K562 (cell line): ENCODE data around the gene IGF2R. TPM values are rescaled to one million over a fixed set of nuclear protein-coding genes. Genes with fewer than 3 reads are reported as not detected.

Source experiments
- BDP1 ChIP-seq: IDR thresholded peaks from 3 replicates; pipeline ENCODE4 v1.6.1; 2011; ENCODE audit not compliant: insufficient read length, insufficient read depth
- CBFA2T2 ChIP-seq: fragments of 450-650 bp; conservative IDR thresholded peaks from 2 replicates; pipeline ENCODE4 v1.6.1; 2017; ENCODE audit warnings: mild to moderate bottlenecking
- CREM ChIP-seq: IDR thresholded peaks from 2 replicates; pipeline ENCODE4 v1.6.1; 2014; ENCODE audit warnings: antibody characterized with exemption, low read depth
- DIDO1 ChIP-seq: fragments of 450-650 bp; IDR thresholded peaks from 2 replicates; pipeline ENCODE4 v1.6.1; 2016; ENCODE audit warnings: low read depth, missing biosample characterization, missing genetic modification characterization
- DNMT1 ChIP-seq: fragments of 450-650 bp; IDR thresholded peaks from 2 replicates; pipeline ENCODE4 v1.6.1; 2016; ENCODE audit warnings: antibody characterized with exemption, mild to moderate bottlenecking
- KLF6 ChIP-seq: fragments of 250-450 bp; sonication (Bioruptor Pico); IDR thresholded peaks from 2 replicates; pipeline ENCODE4 v1.4.0; 2020; ENCODE audit warnings: mild to moderate bottlenecking, moderate library complexity, borderline replicate concordance
- MAFG ChIP-seq: fragments of 450-650 bp; conservative IDR thresholded peaks from 2 replicates; pipeline ENCODE4 v1.6.1; 2016; ENCODE audit warnings: missing genetic modification characterization, missing compliant biosample characterization
- MIER1 ChIP-seq: fragments of 450-650 bp; IDR thresholded peaks from 2 replicates; pipeline ENCODE4 v1.6.1; 2016; ENCODE audit warnings: antibody characterized with exemption, mild to moderate bottlenecking, low read depth
- SMAD2 ChIP-seq: fragments of 150-350 bp; IDR thresholded peaks from 2 replicates; pipeline ENCODE4 v1.6.1; 2014; ENCODE audit warnings: low read depth, mild to moderate bottlenecking, low read length
- STAT5A ChIP-seq: IDR thresholded peaks from 2 replicates; pipeline ENCODE4 v1.6.1; 2012; ENCODE audit warnings: low read length, inconsistent platforms, borderline replicate concordance
- ZBTB1 ChIP-seq: sonication (generic); formaldehyde crosslinking; IDR thresholded peaks from 2 replicates; pipeline ENCODE4 v1.8.1; 2023; ENCODE audit warnings: missing genetic modification reagents, low read depth, mild to moderate bottlenecking, borderline replicate concordance
- ZNF316 ChIP-seq: fragments of 450-650 bp; IDR thresholded peaks from 2 replicates; pipeline ENCODE4 v1.6.1; 2016
- polyA plus RNA-seq, 8 experiments: library from polyadenylated mRNA; depleted of rRNA in 4 of 8; stranded (reverse) in 5 of 8; unstranded in 3 of 8; fragments of >200 nt; fragmentation: Nextera tagmentation in 2 of 8; fragmentation: Illumina TruSeq in 1 of 8; extraction: Ambion mirVana in 2 of 8; extraction: Trizol in 1 of 8; gene quantifications; 2 replicates each; pipeline versions ENCODE4 v1.2.1 to v1.2.3, GENCODE V29; 2011 to 2014; ENCODE audit warnings: inconsistent platforms in 1 of 8, missing spikeins in 1 of 8
- total RNA-seq, 7 experiments: library from RNA; depleted of rRNA in 6 of 7; stranded (reverse); fragments of >200 nt in 6 of 7; fragmentation: Illumina TruSeq in 2 of 7; extraction: Trizol in 2 of 7; gene quantifications; 2 replicates each; pipeline versions ENCODE4 v1.2.1 to v1.2.3, GENCODE V29; 2011 to 2021; ENCODE audit warnings: low replicate concordance in 1 of 7
- TF ChIP-seq, protein P1 (sequence below): fragments of 250-450 bp; sonication (Bioruptor Pico); IDR thresholded peaks from 2 replicates; pipeline ENCODE4 v1.4.0; 2020
- TF ChIP-seq, protein P2 (sequence below), 2 experiments: IDR thresholded peaks; 2 replicates each; pipeline ENCODE4 v1.6.1; 2011; ENCODE audit warnings: borderline replicate concordance in 1 of 2, control low read depth in 1 of 2, low read depth in 1 of 2, low read length in 1 of 2, mild to moderate bottlenecking in 1 of 2, mixed read lengths in 1 of 2, moderate library complexity in 1 of 2; ENCODE audit not compliant: insufficient read depth in 1 of 2, insufficient read length in 1 of 2, poor library complexity in 1 of 2, severe bottlenecking in 1 of 2; ENCODE audit errors: extremely low read depth in 1 of 2
- TF ChIP-seq, protein P3 (sequence below): IDR thresholded peaks from 2 replicates; pipeline ENCODE4 v1.6.1; 2011; ENCODE audit warnings: borderline replicate concordance, low read depth, mild to moderate bottlenecking, moderate library complexity, low read length; ENCODE audit not compliant: insufficient read depth, poor library complexity, severe bottlenecking
- TF ChIP-seq, protein P4 (sequence below): fragments of 200-400 bp; formaldehyde crosslinking; IDR thresholded peaks from 2 replicates; pipeline ENCODE4 v1.6.1; 2017; ENCODE audit warnings: mild to moderate bottlenecking, low read depth, low read length, moderate library complexity
- TF ChIP-seq, protein P5 (sequence below): fragments of 250-450 bp; sonication (Bioruptor Pico); IDR thresholded peaks from 2 replicates; pipeline ENCODE4 v1.4.0; 2020; ENCODE audit warnings: mild to moderate bottlenecking, moderate library complexity
- TF ChIP-seq, protein P6 (sequence below): fragments of 250-450 bp; sonication (Bioruptor Pico); IDR thresholded peaks from 2 replicates; pipeline ENCODE4 v1.8.0; 2021; ENCODE audit warnings: mild to moderate bottlenecking, moderate library complexity

Gene IGF2R
- total and polyA plus RNA-seq, 9 of the 15 experiments (the other 6 are each of a cell fraction or from before 2014, with no cell fraction given) = 3.5 to 92.3 (median 34.5) TPM

DNA sequence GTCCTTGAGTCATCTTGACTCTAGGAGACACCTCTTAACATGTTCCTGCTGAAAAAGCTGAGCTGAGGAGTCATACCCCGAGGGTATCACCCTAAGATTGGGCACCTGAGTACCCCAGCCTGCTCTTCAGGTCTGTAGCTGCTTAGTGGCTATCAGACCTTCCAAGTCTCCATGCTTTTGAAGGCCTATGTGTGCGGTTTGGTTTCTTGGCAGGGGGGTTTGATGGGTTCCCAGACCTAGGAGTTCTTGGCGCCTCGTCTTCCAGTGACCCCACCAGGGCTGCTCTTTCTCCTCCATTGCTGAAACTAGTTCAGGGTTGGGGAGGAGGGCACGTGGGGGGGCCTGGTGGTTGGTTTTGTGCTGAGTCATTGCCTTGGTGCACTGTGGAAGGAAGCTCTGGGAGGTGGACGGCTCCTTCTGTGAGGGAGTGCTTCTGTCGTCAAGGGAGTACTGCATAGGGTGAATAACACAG lies 20.1 kb downstream of the IGF2R start (continued):
- TF ChIP-seq, protein P1, sequence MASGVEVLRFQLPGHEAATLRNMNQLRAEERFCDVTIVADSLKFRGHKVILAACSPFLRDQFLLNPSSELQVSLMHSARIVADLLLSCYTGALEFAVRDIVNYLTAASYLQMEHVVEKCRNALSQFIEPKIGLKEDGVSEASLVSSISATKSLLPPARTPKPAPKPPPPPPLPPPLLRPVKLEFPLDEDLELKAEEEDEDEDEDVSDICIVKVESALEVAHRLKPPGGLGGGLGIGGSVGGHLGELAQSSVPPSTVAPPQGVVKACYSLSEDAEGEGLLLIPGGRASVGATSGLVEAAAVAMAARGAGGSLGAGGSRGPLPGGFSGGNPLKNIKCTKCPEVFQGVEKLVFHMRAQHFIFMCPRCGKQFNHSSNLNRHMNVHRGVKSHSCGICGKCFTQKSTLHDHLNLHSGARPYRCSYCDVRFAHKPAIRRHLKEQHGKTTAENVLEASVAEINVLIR = no peak
- TF ChIP-seq KLF6 (CRISPR knock-in tag) (no peak), BDP1 (no peak), CBFA2T2 (peak; percentile 27; the same call in 1 of the 2 replicates), MAFG (tag) (peak; percentile 100), MIER1 (no peak), ZBTB1 (CRISPR knock-in tag) (no peak), ZNF316 (peak; percentile 99), DIDO1 (tag) (no peak), DNMT1 (no peak), CREM (peak; percentile 46), SMAD2 (no peak), STAT5A (no peak)
- TF ChIP-seq, protein P2, sequence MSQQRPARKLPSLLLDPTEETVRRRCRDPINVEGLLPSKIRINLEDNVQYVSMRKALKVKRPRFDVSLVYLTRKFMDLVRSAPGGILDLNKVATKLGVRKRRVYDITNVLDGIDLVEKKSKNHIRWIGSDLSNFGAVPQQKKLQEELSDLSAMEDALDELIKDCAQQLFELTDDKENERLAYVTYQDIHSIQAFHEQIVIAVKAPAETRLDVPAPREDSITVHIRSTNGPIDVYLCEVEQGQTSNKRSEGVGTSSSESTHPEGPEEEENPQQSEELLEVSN (IDR thresholded peaks at IDR 0.05; ENCODE audit: borderline replicate concordance in 1 of 2, extremely low read depth in 1 of 2, insufficient read depth in 1 of 2, insufficient read length in 1 of 2, low read depth in 1 of 2, low read length in 1 of 2, poor library complexity in 1 of 2, severe bottlenecking in 1 of 2) = peak in 1 of 2 experiments; percentile 65
- TF ChIP-seq, protein P3, sequence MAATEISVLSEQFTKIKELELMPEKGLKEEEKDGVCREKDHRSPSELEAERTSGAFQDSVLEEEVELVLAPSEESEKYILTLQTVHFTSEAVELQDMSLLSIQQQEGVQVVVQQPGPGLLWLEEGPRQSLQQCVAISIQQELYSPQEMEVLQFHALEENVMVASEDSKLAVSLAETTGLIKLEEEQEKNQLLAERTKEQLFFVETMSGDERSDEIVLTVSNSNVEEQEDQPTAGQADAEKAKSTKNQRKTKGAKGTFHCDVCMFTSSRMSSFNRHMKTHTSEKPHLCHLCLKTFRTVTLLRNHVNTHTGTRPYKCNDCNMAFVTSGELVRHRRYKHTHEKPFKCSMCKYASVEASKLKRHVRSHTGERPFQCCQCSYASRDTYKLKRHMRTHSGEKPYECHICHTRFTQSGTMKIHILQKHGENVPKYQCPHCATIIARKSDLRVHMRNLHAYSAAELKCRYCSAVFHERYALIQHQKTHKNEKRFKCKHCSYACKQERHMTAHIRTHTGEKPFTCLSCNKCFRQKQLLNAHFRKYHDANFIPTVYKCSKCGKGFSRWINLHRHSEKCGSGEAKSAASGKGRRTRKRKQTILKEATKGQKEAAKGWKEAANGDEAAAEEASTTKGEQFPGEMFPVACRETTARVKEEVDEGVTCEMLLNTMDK = no peak
- TF ChIP-seq, protein P4, sequence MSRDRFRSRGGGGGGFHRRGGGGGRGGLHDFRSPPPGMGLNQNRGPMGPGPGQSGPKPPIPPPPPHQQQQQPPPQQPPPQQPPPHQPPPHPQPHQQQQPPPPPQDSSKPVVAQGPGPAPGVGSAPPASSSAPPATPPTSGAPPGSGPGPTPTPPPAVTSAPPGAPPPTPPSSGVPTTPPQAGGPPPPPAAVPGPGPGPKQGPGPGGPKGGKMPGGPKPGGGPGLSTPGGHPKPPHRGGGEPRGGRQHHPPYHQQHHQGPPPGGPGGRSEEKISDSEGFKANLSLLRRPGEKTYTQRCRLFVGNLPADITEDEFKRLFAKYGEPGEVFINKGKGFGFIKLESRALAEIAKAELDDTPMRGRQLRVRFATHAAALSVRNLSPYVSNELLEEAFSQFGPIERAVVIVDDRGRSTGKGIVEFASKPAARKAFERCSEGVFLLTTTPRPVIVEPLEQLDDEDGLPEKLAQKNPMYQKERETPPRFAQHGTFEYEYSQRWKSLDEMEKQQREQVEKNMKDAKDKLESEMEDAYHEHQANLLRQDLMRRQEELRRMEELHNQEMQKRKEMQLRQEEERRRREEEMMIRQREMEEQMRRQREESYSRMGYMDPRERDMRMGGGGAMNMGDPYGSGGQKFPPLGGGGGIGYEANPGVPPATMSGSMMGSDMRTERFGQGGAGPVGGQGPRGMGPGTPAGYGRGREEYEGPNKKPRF = no peak
- TF ChIP-seq, protein P5, sequence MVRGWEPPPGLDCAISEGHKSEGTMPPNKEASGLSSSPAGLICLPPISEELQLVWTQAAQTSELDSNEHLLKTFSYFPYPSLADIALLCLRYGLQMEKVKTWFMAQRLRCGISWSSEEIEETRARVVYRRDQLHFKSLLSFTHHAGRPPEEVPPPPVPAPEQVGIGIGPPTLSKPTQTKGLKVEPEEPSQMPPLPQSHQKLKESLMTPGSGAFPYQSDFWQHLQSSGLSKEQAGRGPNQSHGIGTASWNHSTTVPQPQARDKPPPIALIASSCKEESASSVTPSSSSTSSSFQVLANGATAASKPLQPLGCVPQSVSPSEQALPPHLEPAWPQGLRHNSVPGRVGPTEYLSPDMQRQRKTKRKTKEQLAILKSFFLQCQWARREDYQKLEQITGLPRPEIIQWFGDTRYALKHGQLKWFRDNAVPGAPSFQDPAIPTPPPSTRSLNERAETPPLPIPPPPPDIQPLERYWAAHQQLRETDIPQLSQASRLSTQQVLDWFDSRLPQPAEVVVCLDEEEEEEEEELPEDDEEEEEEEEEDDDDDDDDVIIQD = no peak
- TF ChIP-seq, protein P6, sequence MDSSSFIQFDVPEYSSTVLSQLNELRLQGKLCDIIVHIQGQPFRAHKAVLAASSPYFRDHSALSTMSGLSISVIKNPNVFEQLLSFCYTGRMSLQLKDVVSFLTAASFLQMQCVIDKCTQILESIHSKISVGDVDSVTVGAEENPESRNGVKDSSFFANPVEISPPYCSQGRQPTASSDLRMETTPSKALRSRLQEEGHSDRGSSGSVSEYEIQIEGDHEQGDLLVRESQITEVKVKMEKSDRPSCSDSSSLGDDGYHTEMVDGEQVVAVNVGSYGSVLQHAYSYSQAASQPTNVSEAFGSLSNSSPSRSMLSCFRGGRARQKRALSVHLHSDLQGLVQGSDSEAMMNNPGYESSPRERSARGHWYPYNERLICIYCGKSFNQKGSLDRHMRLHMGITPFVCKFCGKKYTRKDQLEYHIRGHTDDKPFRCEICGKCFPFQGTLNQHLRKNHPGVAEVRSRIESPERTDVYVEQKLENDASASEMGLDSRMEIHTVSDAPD = no peak
